Nephron (organoid): ENCODE results near the gene RPS21.

Experiments
- H3K27ac Mint-ChIP-seq, 3 experiments: 2 replicates each; pipeline ENCODE4 v1.8.0; 2020; ENCODE audit warnings: mixed read lengths in 3 of 3, mild to moderate bottlenecking in 2 of 3, moderate library complexity in 1 of 3
- H3K27me3 Mint-ChIP-seq: 2 replicates; pipeline ENCODE4 v1.8.0; 2021; ENCODE audit warnings: low read depth, mild to moderate bottlenecking, moderate library complexity, mixed read lengths
- H3K36me3 Mint-ChIP-seq: 2 replicates; pipeline ENCODE4 v1.8.0; 2020; ENCODE audit warnings: low read depth, mixed read lengths
- H3K4me1 Mint-ChIP-seq: 2 replicates; pipeline ENCODE4 v1.8.0; 2020; ENCODE audit warnings: mixed read lengths
- H3K4me3 Mint-ChIP-seq, 3 experiments: 2 replicates each; pipeline ENCODE4 v1.8.0; 2020; ENCODE audit warnings: mild to moderate bottlenecking in 3 of 3, mixed read lengths in 3 of 3, moderate library complexity in 2 of 3
- H3K9me3 Mint-ChIP-seq: 2 replicates; pipeline ENCODE4 v1.8.0; 2020; ENCODE audit warnings: mixed read lengths
- TF ChIP-seq, protein P1 (sequence below), 3 experiments: fragments of 200-600 bp; sonication (generic); IDR thresholded peaks; one replicate each; pipeline ENCODE4 v1.5.0; 2021; ENCODE audit warnings: antibody characterized with exemption in 3 of 3; ENCODE audit not compliant: unreplicated experiment in 3 of 3

Gene RPS21

DNA sequence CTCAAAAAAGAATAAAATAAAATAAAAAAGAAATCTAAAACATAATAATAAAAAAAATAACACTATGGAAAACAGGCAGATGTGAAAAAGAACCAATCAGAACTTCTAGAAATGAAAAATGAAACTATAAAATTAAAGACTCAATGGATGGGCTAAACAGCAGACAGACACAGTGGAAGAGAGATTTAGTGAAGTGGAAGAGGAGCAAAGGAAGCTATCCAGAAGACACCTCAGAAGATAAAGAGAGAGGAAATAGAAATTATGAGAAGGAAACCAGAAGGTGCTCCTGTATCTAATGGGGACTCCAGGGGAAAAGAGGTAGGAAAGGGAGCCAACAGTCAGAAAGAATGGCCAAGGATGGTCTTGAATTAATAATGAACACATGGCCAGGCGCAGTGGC is 38.3 kb upstream of the RPS21 start:
- Mint-ChIP-seq H3K36me3 (peaks cover 34% of the 10 kb centered on the region), H3K27me3 (peaks cover 3% of the 10 kb centered on the region), H3K27ac (peak overlapping the region in 2 of 3 experiments; percentile 4 to 50), H3K4me3 (no peak overlapping the region), H3K9me3 (peaks cover 8% of the 10 kb centered on the region), H3K4me1 (no peaks in the 10 kb centered on the region)
- TF ChIP-seq, protein P1, sequence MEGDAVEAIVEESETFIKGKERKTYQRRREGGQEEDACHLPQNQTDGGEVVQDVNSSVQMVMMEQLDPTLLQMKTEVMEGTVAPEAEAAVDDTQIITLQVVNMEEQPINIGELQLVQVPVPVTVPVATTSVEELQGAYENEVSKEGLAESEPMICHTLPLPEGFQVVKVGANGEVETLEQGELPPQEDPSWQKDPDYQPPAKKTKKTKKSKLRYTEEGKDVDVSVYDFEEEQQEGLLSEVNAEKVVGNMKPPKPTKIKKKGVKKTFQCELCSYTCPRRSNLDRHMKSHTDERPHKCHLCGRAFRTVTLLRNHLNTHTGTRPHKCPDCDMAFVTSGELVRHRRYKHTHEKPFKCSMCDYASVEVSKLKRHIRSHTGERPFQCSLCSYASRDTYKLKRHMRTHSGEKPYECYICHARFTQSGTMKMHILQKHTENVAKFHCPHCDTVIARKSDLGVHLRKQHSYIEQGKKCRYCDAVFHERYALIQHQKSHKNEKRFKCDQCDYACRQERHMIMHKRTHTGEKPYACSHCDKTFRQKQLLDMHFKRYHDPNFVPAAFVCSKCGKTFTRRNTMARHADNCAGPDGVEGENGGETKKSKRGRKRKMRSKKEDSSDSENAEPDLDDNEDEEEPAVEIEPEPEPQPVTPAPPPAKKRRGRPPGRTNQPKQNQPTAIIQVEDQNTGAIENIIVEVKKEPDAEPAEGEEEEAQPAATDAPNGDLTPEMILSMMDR (IDR thresholded peaks at IDR 0.05; ENCODE audit: unreplicated experiment in 3 of 3), result no peak

DNA sequence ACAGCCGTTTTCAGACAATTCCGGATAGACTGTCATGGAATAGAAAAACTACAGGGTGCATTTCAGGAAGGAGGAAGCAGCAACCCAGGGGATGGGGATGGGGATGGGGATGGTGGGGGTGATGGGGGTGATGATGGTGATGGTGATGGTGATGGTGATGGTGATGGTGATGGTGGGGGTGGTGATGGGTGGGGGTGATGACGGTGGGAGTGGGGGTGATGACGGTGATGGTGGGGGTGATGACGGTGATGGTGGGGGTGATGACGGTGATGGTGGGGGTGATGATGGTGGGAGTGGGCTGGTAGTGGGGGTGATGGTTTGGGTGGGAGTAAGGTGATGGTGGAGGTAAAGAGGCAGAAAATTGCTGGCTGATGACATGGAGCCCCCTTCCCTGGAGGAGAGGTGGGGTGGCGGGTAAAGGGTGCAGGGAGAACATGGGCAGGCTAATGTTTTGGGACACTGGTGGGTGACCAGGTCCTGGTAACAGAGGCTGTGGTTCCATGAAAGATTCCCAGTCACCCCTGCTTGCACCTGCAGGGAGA is 37.3 kb upstream of the RPS21 start:
- TF ChIP-seq, protein P1 (IDR thresholded peaks at IDR 0.05; ENCODE audit: unreplicated experiment in 3 of 3), result no peak
- peaks cover 3% of the 10 kb centered on the region for H3K27me3 Mint-ChIP-seq
- H3K27ac Mint-ChIP-seq, result no peak overlapping the region
- no peaks in the 10 kb centered on the region for H3K4me1 Mint-ChIP-seq
- peaks cover 8% of the 10 kb centered on the region for H3K9me3 Mint-ChIP-seq
- H3K36me3 Mint-ChIP-seq, result peaks cover 28% of the 10 kb centered on the region
- H3K4me3 Mint-ChIP-seq, result no peak overlapping the region

DNA sequence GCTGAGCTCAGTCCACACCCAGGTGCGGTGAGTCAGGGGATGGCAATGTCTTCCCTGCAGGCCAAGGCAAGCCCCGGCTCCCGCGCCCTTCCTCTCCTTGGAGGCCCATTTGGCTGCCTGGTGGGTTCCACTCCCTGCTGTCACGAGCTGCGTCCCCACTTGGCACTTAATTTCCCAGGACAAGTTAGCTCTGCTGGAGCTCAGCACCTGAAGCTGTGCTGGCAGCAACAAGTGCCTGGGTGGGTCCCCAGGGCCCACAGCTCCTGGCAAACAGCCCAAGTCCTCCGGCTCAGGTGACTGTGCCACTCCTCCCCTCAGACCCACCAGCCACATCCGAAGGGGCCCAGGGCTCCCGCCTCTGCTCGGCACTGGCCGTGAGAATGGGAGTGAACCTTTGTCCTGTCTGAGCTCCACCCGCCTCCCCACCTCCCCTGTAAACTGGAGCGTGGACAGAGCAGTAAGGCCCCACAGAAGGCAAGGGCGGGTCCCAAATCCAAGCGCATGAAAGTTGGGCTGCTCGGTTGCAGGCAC is 36.7 kb upstream of the RPS21 start:
- Mint-ChIP-seq H3K4me3 (no peak overlapping the region), H3K27ac (no peak overlapping the region), H3K36me3 (peaks cover 25% of the 10 kb centered on the region), H3K9me3 (peaks cover 8% of the 10 kb centered on the region), H3K27me3 (peaks cover 3% of the 10 kb centered on the region), H3K4me1 (no peaks in the 10 kb centered on the region)
- TF ChIP-seq, protein P1 (IDR thresholded peaks at IDR 0.05; ENCODE audit: unreplicated experiment in 3 of 3), result no peak

DNA sequence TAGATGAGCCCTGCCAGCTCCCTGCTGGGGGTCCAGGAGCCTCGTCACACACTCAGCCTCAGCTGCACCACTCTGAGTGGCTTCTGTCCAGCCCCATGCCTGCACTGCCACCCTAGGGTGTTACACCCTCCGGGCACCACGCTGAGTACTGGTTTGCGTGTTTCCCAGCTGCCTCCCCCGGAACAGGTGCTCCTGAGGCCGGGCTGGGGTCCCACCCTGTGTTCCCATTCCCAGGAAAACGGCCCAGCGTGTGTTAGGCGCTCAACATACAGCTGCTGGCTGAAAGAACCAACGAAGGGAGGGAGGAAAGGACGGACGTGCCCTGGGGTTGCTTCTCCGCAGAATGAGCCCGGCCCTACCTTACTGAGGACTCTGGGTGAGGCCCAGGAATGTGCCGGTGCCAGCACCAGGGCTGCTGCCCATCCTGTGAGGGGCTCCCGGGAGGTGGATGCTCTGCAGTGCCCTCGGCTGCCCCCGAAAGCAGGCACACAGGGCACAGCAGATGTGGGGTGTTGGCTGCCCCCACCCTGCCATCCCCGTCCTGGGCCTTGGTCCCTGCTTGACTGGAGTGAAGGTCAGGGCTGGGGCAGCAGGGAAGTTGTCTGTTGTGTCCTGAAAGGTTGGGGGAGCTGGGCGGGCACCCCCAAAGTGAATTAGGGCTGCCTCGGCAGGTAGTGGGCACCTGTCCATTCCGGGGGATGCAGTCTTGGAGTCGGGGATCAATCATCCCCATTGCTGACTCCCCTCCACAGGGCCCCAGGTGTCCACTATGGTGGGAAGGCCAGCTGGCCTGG is 36.1 kb upstream of the RPS21 start:
- Mint-ChIP-seq H3K4me3 (no peak overlapping the region), H3K9me3 (peaks cover 8% of the 10 kb centered on the region), H3K4me1 (peaks cover 2% of the 10 kb centered on the region), H3K27ac (no peak overlapping the region), H3K36me3 (peaks cover 25% of the 10 kb centered on the region), H3K27me3 (peaks cover 3% of the 10 kb centered on the region)
- TF ChIP-seq, protein P1 (IDR thresholded peaks at IDR 0.05; ENCODE audit: unreplicated experiment in 3 of 3), result no peak

DNA sequence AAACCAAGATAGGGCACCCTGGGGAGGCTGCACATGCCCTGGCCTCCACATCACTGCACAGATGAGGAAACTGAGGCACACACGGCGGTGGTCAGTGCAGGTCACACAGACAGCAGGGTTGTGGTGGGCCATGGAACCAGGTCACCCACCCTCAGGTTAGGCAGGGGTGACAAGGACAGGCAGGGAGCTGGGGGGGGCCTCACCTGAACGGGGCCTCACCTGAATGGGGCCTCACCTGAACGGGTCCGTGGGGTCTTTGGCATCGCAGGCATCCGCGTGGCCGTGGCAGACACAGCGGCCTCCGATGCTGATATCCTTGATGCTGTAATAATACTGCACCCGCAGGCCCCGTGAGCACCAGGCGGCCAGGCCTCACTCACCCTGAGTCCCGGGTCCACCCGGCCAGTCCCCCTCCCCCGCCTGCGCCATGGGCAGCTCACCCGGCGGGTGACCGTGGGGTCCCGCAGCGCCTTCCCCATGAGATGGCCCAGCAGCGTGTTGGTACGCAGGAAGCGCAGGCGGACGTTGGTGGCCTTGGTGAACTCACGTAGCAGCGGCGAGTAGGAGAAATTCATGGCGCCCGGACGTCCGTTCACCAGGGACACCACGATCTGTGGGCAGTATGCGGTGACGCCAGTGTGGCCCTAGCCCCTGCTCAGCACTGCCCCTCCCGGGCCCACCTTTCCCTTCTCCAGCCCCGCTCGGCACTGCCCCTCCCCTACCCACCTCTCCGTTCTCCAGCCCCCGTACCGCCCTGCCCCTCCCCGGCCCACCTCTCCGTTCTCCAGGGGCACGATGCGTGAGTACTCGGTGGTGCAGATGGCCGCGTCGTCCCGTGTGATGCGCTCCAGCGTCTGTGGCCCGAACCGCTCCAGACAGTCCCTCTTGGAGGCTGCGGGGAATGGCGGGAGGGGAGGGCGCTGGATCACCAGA is 35.2 kb upstream of the RPS21 start:
- H3K9me3 Mint-ChIP-seq, result peaks cover 8% of the 10 kb centered on the region
- no peak overlapping the region for H3K27ac Mint-ChIP-seq
- no peak overlapping the region for H3K4me3 Mint-ChIP-seq
- peaks cover 3% of the 10 kb centered on the region for H3K27me3 Mint-ChIP-seq
- H3K4me1 Mint-ChIP-seq, result peaks cover 9% of the 10 kb centered on the region
- H3K36me3 Mint-ChIP-seq, result peaks cover 25% of the 10 kb centered on the region
- TF ChIP-seq, protein P1 (IDR thresholded peaks at IDR 0.05; ENCODE audit: unreplicated experiment in 3 of 3), result no peak
